COR-L47 (cell line): ENCODE results near the gene TMEM147.
A peak's percentile ranks its signal among the peaks of the same experiment; 100 is the strongest.

Experiments
- DNase-seq: peaks from one replicate; lab custom pipeline; 2025; lab: John Stamatoyannopoulos, UW

The TMEM147 gene

GRCh38 chr19:35545001-35545854 lies at the start of gene TMEM147:
TSS of gene TMEM147 (plus strand) at chr19:35545626. CDS start at chr19:35545740, 114 bp downstream.
- peak; percentile 74 for DNase-seq

- DNase-seq: no peak
Observed at GRCh38 chr19:35497406-35497805, 48.0 kb upstream of the TMEM147 start.

- no peak for DNase-seq
Observed at GRCh38 chr19:35498220-35498619, 47.2 kb upstream of the TMEM147 start.

GRCh38 chr19:35498984-35499527 lies 46.4 kb upstream of the TMEM147 start:
- no peak for DNase-seq

GRCh38 chr19:35500611-35501010 lies 44.8 kb upstream of the TMEM147 start:
- DNase-seq: no peak

GRCh38 chr19:35501684-35502083 lies 43.7 kb upstream of the TMEM147 start:
- DNase-seq: no peak

GRCh38 chr19:35502751-35503150 lies 42.7 kb upstream of the TMEM147 start:
- no peak for DNase-seq

- no peak for DNase-seq
Observed at GRCh38 chr19:35506011-35506410, 39.4 kb upstream of the TMEM147 start.

- DNase-seq: no peak
Observed at GRCh38 chr19:35507561-35507960, 37.9 kb upstream of the TMEM147 start.

GRCh38 chr19:35508129-35508528 lies 37.3 kb upstream of the TMEM147 start:
- no peak for DNase-seq

GRCh38 chr19:35509018-35509652 lies 36.3 kb upstream of the TMEM147 start:
- DNase-seq: no peak

GRCh38 chr19:35509861-35510625 lies 35.4 kb upstream of the TMEM147 start:
- peak; percentile 29 for DNase-seq

GRCh38 chr19:35510626-35510964 lies 34.8 kb upstream of the TMEM147 start:
- no peak for DNase-seq

- DNase-seq: no peak
Observed at GRCh38 chr19:35511337-35511736, 34.1 kb upstream of the TMEM147 start.

GRCh38 chr19:35512831-35513627 lies 32.4 kb upstream of the TMEM147 start:
- DNase-seq: no peak

GRCh38 chr19:35513628-35514281 lies 31.7 kb upstream of the TMEM147 start, which contains the start of gene DMKN:
TSS of gene DMKN (minus strand) at chr19:35513649. CDS start at chr19:35513475, 174 bp downstream.
- DNase-seq: no peak

- DNase-seq: no peak
Observed at GRCh38 chr19:35514282-35514809, 31.1 kb upstream of the TMEM147 start.

- no peak for DNase-seq
Observed at GRCh38 chr19:35516310-35516709, 29.1 kb upstream of the TMEM147 start.

GRCh38 chr19:35517342-35517741 lies 28.1 kb upstream of the TMEM147 start:
- no peak for DNase-seq

GRCh38 chr19:35518313-35518712 lies 27.1 kb upstream of the TMEM147 start:
- no peak for DNase-seq

GRCh38 chr19:35519291-35519690 lies 26.1 kb upstream of the TMEM147 start:
- no peak for DNase-seq
